ENCODE measurements around the gene PATJ.

DNA sequence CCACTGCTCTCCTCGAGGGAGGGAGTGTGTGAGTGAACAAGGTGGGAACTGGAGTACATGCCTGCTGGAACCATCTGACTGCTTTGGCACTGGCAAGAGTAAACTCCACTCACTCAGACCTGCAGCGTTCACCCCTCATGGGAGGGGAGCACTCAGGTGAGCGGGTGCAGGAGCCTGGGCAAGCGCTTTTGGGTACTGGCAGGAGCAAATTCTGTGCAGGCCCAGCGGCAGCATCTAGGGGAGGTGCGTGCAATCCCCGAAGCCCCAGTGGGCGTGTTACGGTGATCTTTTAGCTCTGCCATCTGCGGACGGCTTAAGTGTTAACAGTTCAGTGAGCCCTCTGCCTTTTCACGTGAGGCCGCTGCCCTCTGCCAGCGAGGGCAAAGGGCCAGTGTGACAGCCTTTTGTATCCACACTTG is 127.4 kb downstream of the PATJ start:
- TF ChIP-seq SMC3 (conservative IDR thresholded peaks at IDR 0.05; ENCODE audit: poor library complexity) (no peak), POLR2AphosphoS5 (IDR thresholded peaks at IDR 0.05) (no peak), EZH2 (IDR thresholded peaks at IDR 0.05; ENCODE audit: borderline replicate concordance, insufficient read depth, low read length, poor library complexity, severe bottlenecking) (no peak)
- TF ChIP-seq, protein P1, sequence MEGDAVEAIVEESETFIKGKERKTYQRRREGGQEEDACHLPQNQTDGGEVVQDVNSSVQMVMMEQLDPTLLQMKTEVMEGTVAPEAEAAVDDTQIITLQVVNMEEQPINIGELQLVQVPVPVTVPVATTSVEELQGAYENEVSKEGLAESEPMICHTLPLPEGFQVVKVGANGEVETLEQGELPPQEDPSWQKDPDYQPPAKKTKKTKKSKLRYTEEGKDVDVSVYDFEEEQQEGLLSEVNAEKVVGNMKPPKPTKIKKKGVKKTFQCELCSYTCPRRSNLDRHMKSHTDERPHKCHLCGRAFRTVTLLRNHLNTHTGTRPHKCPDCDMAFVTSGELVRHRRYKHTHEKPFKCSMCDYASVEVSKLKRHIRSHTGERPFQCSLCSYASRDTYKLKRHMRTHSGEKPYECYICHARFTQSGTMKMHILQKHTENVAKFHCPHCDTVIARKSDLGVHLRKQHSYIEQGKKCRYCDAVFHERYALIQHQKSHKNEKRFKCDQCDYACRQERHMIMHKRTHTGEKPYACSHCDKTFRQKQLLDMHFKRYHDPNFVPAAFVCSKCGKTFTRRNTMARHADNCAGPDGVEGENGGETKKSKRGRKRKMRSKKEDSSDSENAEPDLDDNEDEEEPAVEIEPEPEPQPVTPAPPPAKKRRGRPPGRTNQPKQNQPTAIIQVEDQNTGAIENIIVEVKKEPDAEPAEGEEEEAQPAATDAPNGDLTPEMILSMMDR (IDR thresholded peaks at IDR 0.05; ENCODE audit: poor library complexity, severe bottlenecking), result no peak

Measured in neural cell (in vitro differentiated cells).